Endodermal cell (in vitro differentiated cells): Measurements from ENCODE around the gene GLB1L. TPM values are rescaled to one million over a fixed set of nuclear protein-coding genes. Genes with fewer than 3 reads are reported as not detected.
"Not testable (repeated sequence)": the region's sequence is repeated elsewhere in the genome, so short reads cannot be mapped to it uniquely, and the experiment has no call there.

Source experiments
- DNase-seq: peaks from one replicate; pipeline ENCODE4 v3.0.0-alpha.2; 2017
- H3K27ac ChIP-seq: 2 replicates; pipeline ENCODE4 v1.5.1; 2013; ENCODE audit warnings: mild to moderate bottlenecking, low read depth, low read length, moderate library complexity
- H3K27me3 ChIP-seq: 2 replicates; pipeline ENCODE4 v1.6.1; 2013; ENCODE audit warnings: mild to moderate bottlenecking, low read length, moderate library complexity; ENCODE audit not compliant: insufficient read depth, control insufficient read depth, poor library complexity, severe bottlenecking
- H3K36me3 ChIP-seq: 2 replicates; pipeline ENCODE4 v1.7.0; 2013; ENCODE audit warnings: mild to moderate bottlenecking, low read length, moderate library complexity; ENCODE audit not compliant: control insufficient read depth, insufficient read depth
- H3K4me1 ChIP-seq: one replicate; pipeline ENCODE4 v1.7.0; 2013; ENCODE audit warnings: low read length; ENCODE audit not compliant: control insufficient read depth, insufficient read depth
- H3K4me3 ChIP-seq: 2 replicates; pipeline ENCODE4 v1.5.1; 2013; ENCODE audit warnings: mild to moderate bottlenecking, low read length, moderate library complexity
- H3K9ac ChIP-seq: 2 replicates; pipeline ENCODE4 v1.6.1; 2013; ENCODE audit warnings: mild to moderate bottlenecking, low read length, moderate library complexity; ENCODE audit not compliant: poor library complexity, severe bottlenecking; ENCODE audit errors: extremely low read depth
- H3K9me3 ChIP-seq: 2 replicates; pipeline ENCODE4 v1.6.1; 2013; ENCODE audit warnings: mild to moderate bottlenecking, low read length, moderate library complexity; ENCODE audit not compliant: control insufficient read depth
- H3K27ac Mint-ChIP-seq: 2 replicates; pipeline ENCODE4 v1.8.0; 2020; ENCODE audit warnings: mixed read lengths
- H3K27me3 Mint-ChIP-seq: 2 replicates; pipeline ENCODE4 v1.8.0; 2021; ENCODE audit warnings: mild to moderate bottlenecking, mixed read lengths; ENCODE audit not compliant: insufficient read depth
- H3K36me3 Mint-ChIP-seq: 2 replicates; pipeline ENCODE4 v1.8.0; 2020; ENCODE audit warnings: low read depth, mixed read lengths
- H3K4me1 Mint-ChIP-seq: 2 replicates; pipeline ENCODE4 v1.8.0; 2020; ENCODE audit warnings: mixed read lengths
- H3K4me3 Mint-ChIP-seq: 2 replicates; pipeline ENCODE4 v1.8.0; 2020; ENCODE audit warnings: mild to moderate bottlenecking, moderate library complexity, mixed read lengths
- H3K9me3 Mint-ChIP-seq: 2 replicates; pipeline ENCODE4 v1.8.0; 2020; ENCODE audit warnings: mild to moderate bottlenecking, mixed read lengths
- WGBS, 2 experiments: methylation state at CpG; one replicate each; pipeline versions ENCODE4 v1.1.5 to v1.1.7; 2013; ENCODE audit warnings: missing lambda C conversion rate in 2 of 2, mixed read lengths in 1 of 2; ENCODE audit not compliant: insufficient coverage in 1 of 2, insufficient read length in 1 of 2; 5-methylcytosine and 5-hydroxymethylcytosine counted together
- total RNA-seq, 2 donors: library from RNA; stranded (reverse); fragmentation: NEBNext Ultra II Directional in 1 of 2; extraction: Animal tissue kit (Norgen Biotek cat#: 25700) in 1 of 2; gene quantifications; 2 replicates in 1 of 2; 3 replicates in 1 of 2; pipeline ENCODE4 v1.2.1, GENCODE V29; 2021
- TF ChIP-seq, protein P1 (sequence below): fragments of 200-600 bp; sonication (generic); conservative IDR thresholded peaks from 2 replicates; pipeline ENCODE4 v1.5.0; 2021; ENCODE audit warnings: antibody characterized with exemption, mild to moderate bottlenecking

The GLB1L gene
- total RNA-seq, 2 donors from 2014 or later, result 9.7 to 13.8 TPM

GRCh38 chr2:219266232-219266631 is 21.0 kb upstream of the GLB1L start:
- Histone ChIP-seq H3K36me3 (no peaks in the 10 kb centered on the region), H3K9ac (no peak overlapping the region), H3K4me1 (no peaks in the 10 kb centered on the region), H3K4me3 (no peak overlapping the region), H3K9me3 (no peaks in the 10 kb centered on the region), H3K27me3 (peaks cover 9% of the 10 kb centered on the region), H3K27ac (no peak overlapping the region)
- H3K4me1 Mint-ChIP-seq, result no peaks in the 10 kb centered on the region
- DNase-seq, result no peak
- TF ChIP-seq, protein P1, sequence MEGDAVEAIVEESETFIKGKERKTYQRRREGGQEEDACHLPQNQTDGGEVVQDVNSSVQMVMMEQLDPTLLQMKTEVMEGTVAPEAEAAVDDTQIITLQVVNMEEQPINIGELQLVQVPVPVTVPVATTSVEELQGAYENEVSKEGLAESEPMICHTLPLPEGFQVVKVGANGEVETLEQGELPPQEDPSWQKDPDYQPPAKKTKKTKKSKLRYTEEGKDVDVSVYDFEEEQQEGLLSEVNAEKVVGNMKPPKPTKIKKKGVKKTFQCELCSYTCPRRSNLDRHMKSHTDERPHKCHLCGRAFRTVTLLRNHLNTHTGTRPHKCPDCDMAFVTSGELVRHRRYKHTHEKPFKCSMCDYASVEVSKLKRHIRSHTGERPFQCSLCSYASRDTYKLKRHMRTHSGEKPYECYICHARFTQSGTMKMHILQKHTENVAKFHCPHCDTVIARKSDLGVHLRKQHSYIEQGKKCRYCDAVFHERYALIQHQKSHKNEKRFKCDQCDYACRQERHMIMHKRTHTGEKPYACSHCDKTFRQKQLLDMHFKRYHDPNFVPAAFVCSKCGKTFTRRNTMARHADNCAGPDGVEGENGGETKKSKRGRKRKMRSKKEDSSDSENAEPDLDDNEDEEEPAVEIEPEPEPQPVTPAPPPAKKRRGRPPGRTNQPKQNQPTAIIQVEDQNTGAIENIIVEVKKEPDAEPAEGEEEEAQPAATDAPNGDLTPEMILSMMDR, result no peak
- 71 to 74% methylated on average over 2 to 5 of the region's 5 CpGs for WGBS, 2 experiments
- no peak overlapping the region for H3K4me3 Mint-ChIP-seq
- no peaks in the 10 kb centered on the region for H3K9me3 Mint-ChIP-seq
- H3K27me3 Mint-ChIP-seq, result peaks cover 37% of the 10 kb centered on the region
- H3K36me3 Mint-ChIP-seq, result no peaks in the 10 kb centered on the region
- H3K27ac Mint-ChIP-seq, result no peak overlapping the region

GRCh38 chr2:219261024-219261855 is 16.0 kb upstream of the GLB1L start:
- Histone ChIP-seq H3K27ac (no peak overlapping the region), H3K9me3 (no peaks in the 10 kb centered on the region), H3K36me3 (no peaks in the 10 kb centered on the region), H3K9ac (no peak overlapping the region), H3K4me3 (no peak overlapping the region), H3K27me3 (peaks cover 27% of the 10 kb centered on the region), H3K4me1 (no peaks in the 10 kb centered on the region)
- TF ChIP-seq, protein P1, result no peak
- 79 to 82% methylated on average over 4 to 5 of the region's 5 CpGs for WGBS, 2 experiments
- no peaks in the 10 kb centered on the region for H3K4me1 Mint-ChIP-seq
- H3K27me3 Mint-ChIP-seq, result peaks cover 52% of the 10 kb centered on the region
- no peak overlapping the region for H3K27ac Mint-ChIP-seq
- no peaks in the 10 kb centered on the region for H3K36me3 Mint-ChIP-seq
- no peak overlapping the region for H3K4me3 Mint-ChIP-seq
- no peak for DNase-seq
- H3K9me3 Mint-ChIP-seq, result no peaks in the 10 kb centered on the region

- H3K4me1 ChIP-seq, H3K27ac Mint-ChIP-seq, H3K4me3 Mint-ChIP-seq, H3K4me1 Mint-ChIP-seq, DNase-seq, H3K9me3 Mint-ChIP-seq, H3K9ac ChIP-seq, H3K27ac ChIP-seq, H3K36me3 ChIP-seq, H3K4me3 ChIP-seq, H3K9me3 ChIP-seq, H3K36me3 Mint-ChIP-seq: not testable (repeated sequence)
- peaks cover 50% of the 10 kb centered on the region for H3K27me3 ChIP-seq
- WGBS, 2 experiments, result 89 to 94% methylated on average over 6 to 9 of the region's 10 CpGs
- peaks cover 75% of the 10 kb centered on the region for H3K27me3 Mint-ChIP-seq
Measured at GRCh38 chr2:219258942-219259341, 13.7 kb upstream of the GLB1L start.
